DND-41 (cell line): ENCODE measurements around the gene ARSG.
"Not testable (repeated sequence)": the region's sequence is repeated elsewhere in the genome, so short reads cannot be mapped to it uniquely, and the experiment has no call there.

Experiments used
- ATAC-seq: fragments of 200-7000 bp; cut with Tn5 transposase; 3 replicates; pipeline ENCODE4 v1.9.1; 2021; ENCODE audit warnings: low read depth; ENCODE audit not compliant: insufficient read depth
- DNase-seq: peaks from one replicate; pipeline ENCODE4 v3.0.0-alpha.2; 2020
- H2AFZ ChIP-seq: 2 replicates; pipeline ENCODE4 v1.6.0; 2012; ENCODE audit warnings: low read depth, low read length
- H3K27ac ChIP-seq: 2 replicates; pipeline ENCODE4 v1.5.1; 2012; ENCODE audit warnings: low read length, inconsistent platforms
- H3K27me3 ChIP-seq: fragments of 200-600 bp; sonication (generic); 2 replicates; pipeline ENCODE4 v1.6.0; 2012; ENCODE audit warnings: low read length, mild to moderate bottlenecking, inconsistent platforms; ENCODE audit not compliant: insufficient read depth, poor library complexity
- H3K36me3 ChIP-seq: 2 replicates; pipeline ENCODE4 v1.5.1; 2012; ENCODE audit warnings: low read length, inconsistent platforms; ENCODE audit not compliant: insufficient read depth
- H3K4me1 ChIP-seq: 2 replicates; pipeline ENCODE4 v1.5.1; 2012; ENCODE audit warnings: mild to moderate bottlenecking, low read length; ENCODE audit not compliant: insufficient read depth
- H3K4me2 ChIP-seq: 2 replicates; pipeline ENCODE4 v1.6.0; 2012; ENCODE audit warnings: mild to moderate bottlenecking, moderate library complexity, low read length, inconsistent platforms; ENCODE audit not compliant: insufficient read depth
- H3K4me3 ChIP-seq, 2 experiments: fragments of 200-600 bp in 1 of 2; shearing (Covaris generic) in 1 of 2; 2 replicates each; pipeline ENCODE4 v1.5.1; 2012 to 2016; ENCODE audit warnings: inconsistent platforms in 2 of 2, low read length in 2 of 2, mild to moderate bottlenecking in 2 of 2, low read depth in 1 of 2, moderate library complexity in 1 of 2
- H3K79me2 ChIP-seq: 2 replicates; pipeline ENCODE4 v1.6.0; 2012; ENCODE audit warnings: low read length, inconsistent platforms; ENCODE audit not compliant: insufficient read depth
- H3K9ac ChIP-seq: 2 replicates; pipeline ENCODE4 v1.6.0; 2012; ENCODE audit warnings: low read depth, mild to moderate bottlenecking, inconsistent platforms, low read length, moderate library complexity
- H3K9me3 ChIP-seq: 2 replicates; pipeline ENCODE4 v1.5.1; 2012; ENCODE audit warnings: low read length, moderate library complexity, mild to moderate bottlenecking, inconsistent platforms; ENCODE audit not compliant: insufficient read depth, severe bottlenecking
- H4K20me1 ChIP-seq: 2 replicates; pipeline ENCODE4 v1.6.0; 2012; ENCODE audit warnings: low read length; ENCODE audit not compliant: insufficient read depth
- EZH2 ChIP-seq: IDR thresholded peaks from 3 replicates; pipeline ENCODE4 v1.6.1; 2012; ENCODE audit warnings: borderline replicate concordance, low read depth, mild to moderate bottlenecking, moderate library complexity, low read length, inconsistent platforms; ENCODE audit not compliant: severe bottlenecking
- TF ChIP-seq, protein P1 (sequence below): IDR thresholded peaks from 2 replicates; pipeline ENCODE4 v1.5.1; 2012; ENCODE audit warnings: borderline replicate concordance, low read length, moderate library complexity, mild to moderate bottlenecking; ENCODE audit not compliant: poor library complexity, severe bottlenecking; ENCODE audit errors: extremely low read depth

The ARSG gene

GRCh38 chr17:68349157-68349556, 57.9 kb downstream of the ARSG start:
- ATAC-seq (no peak), DNase-seq (no peak)
- H2AFZ ChIP-seq, result no peak overlapping the region
- H3K79me2 ChIP-seq, result peaks cover 3% of the 10 kb centered on the region; the same call in 1 of the 2 replicates
- no peaks in the 10 kb centered on the region for H3K27me3 ChIP-seq
- no peaks in the 10 kb centered on the region for H3K36me3 ChIP-seq
- no peaks in the 10 kb centered on the region for H4K20me1 ChIP-seq
- TF ChIP-seq, protein P1, sequence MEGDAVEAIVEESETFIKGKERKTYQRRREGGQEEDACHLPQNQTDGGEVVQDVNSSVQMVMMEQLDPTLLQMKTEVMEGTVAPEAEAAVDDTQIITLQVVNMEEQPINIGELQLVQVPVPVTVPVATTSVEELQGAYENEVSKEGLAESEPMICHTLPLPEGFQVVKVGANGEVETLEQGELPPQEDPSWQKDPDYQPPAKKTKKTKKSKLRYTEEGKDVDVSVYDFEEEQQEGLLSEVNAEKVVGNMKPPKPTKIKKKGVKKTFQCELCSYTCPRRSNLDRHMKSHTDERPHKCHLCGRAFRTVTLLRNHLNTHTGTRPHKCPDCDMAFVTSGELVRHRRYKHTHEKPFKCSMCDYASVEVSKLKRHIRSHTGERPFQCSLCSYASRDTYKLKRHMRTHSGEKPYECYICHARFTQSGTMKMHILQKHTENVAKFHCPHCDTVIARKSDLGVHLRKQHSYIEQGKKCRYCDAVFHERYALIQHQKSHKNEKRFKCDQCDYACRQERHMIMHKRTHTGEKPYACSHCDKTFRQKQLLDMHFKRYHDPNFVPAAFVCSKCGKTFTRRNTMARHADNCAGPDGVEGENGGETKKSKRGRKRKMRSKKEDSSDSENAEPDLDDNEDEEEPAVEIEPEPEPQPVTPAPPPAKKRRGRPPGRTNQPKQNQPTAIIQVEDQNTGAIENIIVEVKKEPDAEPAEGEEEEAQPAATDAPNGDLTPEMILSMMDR, result no peak
- no peak for TF ChIP-seq EZH2
- no peak overlapping the region for H3K4me3 ChIP-seq
- no peak overlapping the region for H3K9ac ChIP-seq
- H3K27ac ChIP-seq, result peak overlapping the region; percentile 46; the same call in 1 of the 2 replicates
- H3K4me2 ChIP-seq, result no peak overlapping the region
- peaks cover 88% of the 10 kb centered on the region for H3K4me1 ChIP-seq
- no peaks in the 10 kb centered on the region for H3K9me3 ChIP-seq

GRCh38 chr17:68351395-68351794, 60.1 kb downstream of the ARSG start:
- no peak overlapping the region for H3K9ac ChIP-seq
- H2AFZ ChIP-seq, result no peak overlapping the region
- H3K4me3 ChIP-seq, result no peak overlapping the region
- no peaks in the 10 kb centered on the region for H3K9me3 ChIP-seq
- no peaks in the 10 kb centered on the region for H3K36me3 ChIP-seq
- no peak for ATAC-seq
- no peaks in the 10 kb centered on the region for H4K20me1 ChIP-seq
- H3K27ac ChIP-seq, result peak overlapping the region; percentile 57; the same call in 1 of the 2 replicates
- H3K4me1 ChIP-seq, result peaks cover 86% of the 10 kb centered on the region
- no peak overlapping the region for H3K4me2 ChIP-seq
- no peaks in the 10 kb centered on the region for H3K27me3 ChIP-seq
- H3K79me2 ChIP-seq, result peaks cover 3% of the 10 kb centered on the region; the same call in 1 of the 2 replicates
- DNase-seq, result no peak
- TF ChIP-seq, protein P1, result no peak
- no peak for TF ChIP-seq EZH2

GRCh38 chr17:68352041-68352440, 60.7 kb downstream of the ARSG start:
- H3K36me3 ChIP-seq, result no peaks in the 10 kb centered on the region
- no peak overlapping the region for H2AFZ ChIP-seq
- no peak for TF ChIP-seq EZH2
- TF ChIP-seq, protein P1, result no peak
- DNase-seq (no peak), ATAC-seq (no peak)
- no peak overlapping the region for H3K4me3 ChIP-seq
- no peak overlapping the region for H3K9ac ChIP-seq
- no peaks in the 10 kb centered on the region for H3K27me3 ChIP-seq
- H3K4me2 ChIP-seq, result no peak overlapping the region
- H3K4me1 ChIP-seq, result peaks cover 86% of the 10 kb centered on the region
- peaks cover 3% of the 10 kb centered on the region; the same call in 1 of the 2 replicates for H3K79me2 ChIP-seq
- no peaks in the 10 kb centered on the region for H4K20me1 ChIP-seq
- H3K9me3 ChIP-seq, result no peaks in the 10 kb centered on the region
- peak overlapping the region; percentile 57 for H3K27ac ChIP-seq

DNA sequence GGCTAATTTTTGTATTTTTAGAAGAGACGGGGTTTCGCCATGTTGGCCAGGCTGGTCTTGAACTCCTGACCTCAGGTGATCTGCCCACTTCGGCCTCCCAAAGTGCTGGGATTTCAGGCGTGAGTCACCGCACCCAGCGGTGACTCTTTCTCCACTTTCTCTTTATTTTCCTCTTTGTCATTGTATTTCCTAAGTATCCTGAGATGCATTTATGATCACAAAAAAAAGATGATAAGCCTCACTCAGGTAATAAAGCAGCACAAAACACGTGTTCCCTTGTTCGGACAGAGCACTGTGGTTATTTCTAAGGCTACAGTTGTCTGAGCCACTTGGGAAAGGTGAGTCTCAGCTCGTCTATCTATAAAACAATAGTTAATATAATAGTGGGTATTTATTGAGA, 61.4 kb downstream of the ARSG start:
- not testable (repeated sequence) for H3K27ac ChIP-seq, H3K27me3 ChIP-seq, H3K36me3 ChIP-seq, H3K9me3 ChIP-seq, H3K4me3 ChIP-seq, H3K79me2 ChIP-seq, ATAC-seq, DNase-seq, H3K9ac ChIP-seq, H2AFZ ChIP-seq, H3K4me2 ChIP-seq, H4K20me1 ChIP-seq
- peaks cover 86% of the 10 kb centered on the region for H3K4me1 ChIP-seq
